Breast epithelium (tissue), 3 donors: ENCODE data around the gene DHH.

Experiments
- CTCF ChIP-seq, 3 donors: fragments of 450-650 bp; IDR thresholded peaks; one replicate each; pipeline ENCODE4 v1.5.1; 2016 to 2017; ENCODE audit warnings: antibody characterized with exemption in 3 of 3, mild to moderate bottlenecking in 3 of 3, moderate library complexity in 3 of 3
- POLR2A ChIP-seq: fragments of 450-650 bp; IDR thresholded peaks from one replicate; pipeline ENCODE4 v1.6.1; 2016; ENCODE audit warnings: antibody characterized with exemption, mild to moderate bottlenecking, moderate library complexity
- POLR2AphosphoS5 ChIP-seq, 3 donors: sonication (generic); formaldehyde crosslinking; IDR thresholded peaks; one replicate each; pipeline ENCODE4 v1.6.1; 2017; ENCODE audit warnings: antibody characterized with exemption in 3 of 3

GRCh38 chr12:49092086-49092815 is 2.4 kb downstream of the DHH start:
- TF ChIP-seq CTCF (IDR thresholded peaks at IDR 0.05) (peak in 1 of 3 donors; percentile 21), POLR2AphosphoS5 (IDR thresholded peaks at IDR 0.05) (no peak), POLR2A (no peak)
